HG03439 (cell line): ENCODE results near the gene NPHS1.

ENCODE experiments used
- ATAC-seq: cut with Tn5 transposase; IDR thresholded peaks from one replicate; pipeline ENCODE4 v1.9.1; 2021; ENCODE audit warnings: mild to moderate bottlenecking, moderate library complexity; ENCODE audit not compliant: unreplicated experiment

NPHS1 gene

DNA sequence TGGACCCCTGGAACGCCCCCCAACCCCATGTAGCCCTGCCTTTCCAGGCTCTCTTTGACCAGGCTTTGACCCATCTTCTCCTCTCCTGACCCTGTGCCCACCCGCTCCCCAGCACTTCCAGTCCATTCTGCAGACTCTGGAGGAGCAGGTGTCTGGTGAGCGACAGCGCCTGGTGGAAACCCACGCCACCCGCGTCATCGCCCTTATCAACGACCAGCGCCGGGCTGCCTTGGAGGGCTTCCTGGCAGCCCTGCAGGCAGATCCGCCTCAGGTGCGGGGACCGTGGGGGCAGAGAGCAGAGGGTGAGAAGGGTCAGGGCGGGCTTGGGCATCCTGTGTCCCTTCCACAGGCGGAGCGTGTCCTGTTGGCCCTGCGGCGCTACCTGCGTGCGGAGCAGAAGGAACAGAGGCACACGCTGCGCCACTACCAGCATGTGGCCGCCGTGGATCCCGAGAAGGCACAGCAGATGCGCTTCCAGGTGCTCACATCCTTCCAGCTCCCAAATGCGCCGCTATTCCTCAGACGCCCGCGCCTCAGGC is 22.2 kb upstream of the NPHS1 start:
- ATAC-seq = no peak

DNA sequence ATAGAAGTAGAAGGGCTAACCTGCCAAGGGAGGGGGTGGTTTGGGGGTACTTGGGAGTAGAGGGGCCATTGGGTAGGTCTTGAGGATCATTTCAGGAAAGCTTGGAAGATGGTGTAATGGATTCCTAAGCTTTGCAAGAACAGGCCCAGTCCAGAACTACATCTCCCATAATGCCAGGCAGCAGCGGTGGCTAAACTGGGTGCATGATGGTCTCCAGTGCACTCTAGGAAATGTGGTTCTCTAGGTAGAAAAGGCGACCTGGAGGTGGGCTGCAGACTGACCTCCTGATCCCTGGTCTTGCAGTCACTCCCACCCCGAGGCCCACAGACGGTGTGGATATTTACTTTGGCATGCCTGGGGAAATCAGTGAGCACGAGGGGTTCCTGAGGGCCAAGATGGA is 19.9 kb upstream of the NPHS1 start:
- no peak for ATAC-seq

DNA sequence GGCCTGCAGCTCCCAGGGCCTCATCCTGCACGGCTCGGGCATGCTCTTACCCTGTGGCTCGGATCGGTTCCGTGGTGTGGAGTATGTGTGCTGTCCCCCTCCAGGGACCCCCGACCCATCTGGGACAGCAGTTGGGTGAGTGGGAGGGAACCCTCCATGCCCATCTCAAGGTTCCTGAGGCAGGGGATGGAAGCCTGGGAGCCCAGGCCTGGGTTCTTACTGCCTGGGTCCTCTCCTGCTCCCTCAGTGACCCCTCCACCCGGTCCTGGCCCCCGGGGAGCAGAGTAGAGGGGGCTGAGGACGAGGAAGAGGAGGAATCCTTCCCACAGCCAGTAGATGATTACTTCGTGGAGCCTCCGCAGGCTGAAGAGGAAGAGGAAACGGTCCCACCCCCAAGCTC is 19.3 kb upstream of the NPHS1 start:
- no peak for ATAC-seq

- ATAC-seq = no peak
These were observed 18.5 kb upstream of the NPHS1 start for GRCh38 chr19:35870798-35871197.

DNA sequence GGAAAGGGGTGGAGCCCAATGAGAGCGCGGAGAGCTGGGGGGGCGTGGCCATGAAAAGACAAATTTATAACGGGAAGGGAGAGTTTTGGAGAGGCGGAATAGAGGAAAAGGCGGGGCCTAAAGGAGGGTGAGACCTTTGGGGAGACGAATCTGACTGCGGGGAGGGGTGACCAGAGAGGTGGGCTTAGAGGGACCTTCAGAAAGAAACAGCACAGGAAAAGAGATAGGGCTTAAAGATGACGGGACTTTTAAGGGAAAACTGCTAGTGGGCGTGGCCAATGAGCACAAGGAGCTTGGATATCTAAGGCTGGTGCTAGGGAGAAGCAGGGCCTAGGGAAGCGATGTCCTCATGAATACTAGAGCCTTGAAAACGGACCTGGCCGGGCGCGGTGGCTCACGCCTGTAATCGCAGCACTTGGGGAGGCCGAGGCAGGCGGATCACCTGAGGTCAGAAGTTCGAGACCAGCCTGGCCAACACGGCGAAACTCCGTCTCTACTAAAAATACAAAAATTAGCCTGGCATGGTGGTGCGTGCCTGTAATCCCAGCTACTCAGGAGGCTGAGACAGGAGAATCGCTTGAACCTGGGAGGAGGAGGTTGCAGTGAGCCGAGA is 17.9 kb upstream of the NPHS1 start:
- ATAC-seq = peak; percentile 23

GRCh38 chr19:35869327-35870123 is 17.2 kb upstream of the NPHS1 start:
- ATAC-seq = peak; percentile 65

DNA sequence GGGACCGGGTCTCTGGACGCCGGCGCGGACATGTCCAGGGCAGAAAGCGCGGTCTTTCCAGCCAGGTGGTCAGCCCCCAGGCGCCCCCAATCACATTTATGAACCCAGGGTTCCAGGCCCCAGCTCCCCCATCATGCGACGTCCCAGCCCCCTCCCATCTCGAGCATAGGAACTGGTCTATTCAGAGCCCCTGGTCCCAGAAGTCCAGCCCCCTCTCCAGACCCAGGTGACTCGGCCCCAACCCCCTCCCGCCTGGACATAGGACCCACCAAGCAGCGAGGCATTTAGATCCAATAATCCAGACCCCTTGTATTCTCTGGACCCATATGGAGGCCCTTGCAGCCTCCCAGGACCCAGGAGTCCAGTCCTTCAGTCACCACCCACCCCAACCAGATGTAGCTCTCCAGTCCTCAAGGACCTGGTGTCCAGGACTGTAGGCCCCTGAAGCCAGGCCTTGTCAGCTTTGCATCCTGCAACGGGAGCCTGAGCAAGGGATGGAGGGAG is 16.6 kb upstream of the NPHS1 start:
- ATAC-seq = no peak

DNA sequence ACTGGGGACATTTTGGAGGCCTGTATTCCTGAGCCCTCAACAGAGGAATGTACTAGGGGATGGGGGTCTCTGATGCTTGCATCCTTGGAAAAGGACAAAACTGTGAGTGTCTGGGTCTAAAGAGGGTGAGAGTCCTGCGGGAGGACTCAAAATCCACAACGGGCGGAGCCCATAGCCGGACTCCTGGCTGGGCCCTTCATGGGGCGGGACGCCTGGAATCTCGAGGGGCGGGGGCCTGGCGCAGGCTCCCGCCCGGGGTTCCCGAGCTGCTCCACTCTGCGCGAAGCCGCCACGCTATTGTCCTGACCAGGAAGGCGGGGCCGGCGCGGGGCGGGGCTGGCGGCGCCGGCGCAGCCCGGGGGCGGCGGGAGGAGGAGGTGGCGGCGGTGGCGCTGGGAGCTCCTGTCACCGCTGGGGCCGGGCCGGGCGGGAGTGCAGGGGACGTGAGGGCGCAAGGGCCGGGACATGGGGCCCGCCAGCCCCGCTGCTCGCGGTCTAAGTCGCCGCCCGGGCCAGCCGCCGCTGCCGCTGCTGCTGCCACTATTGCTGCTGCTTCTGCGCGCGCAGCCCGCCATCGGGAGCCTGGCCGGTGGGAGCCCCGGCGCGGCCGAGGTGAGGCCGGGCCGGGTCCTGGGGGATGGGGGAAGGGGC is 16.0 kb upstream of the NPHS1 start, which contains the start of gene APLP1:
APLP1 (plus strand) TSS at position 403 of the 651 bp plus-strand sequence; CDS start at position 466, 63 bp downstream.
- ATAC-seq = peak; percentile 42

DNA sequence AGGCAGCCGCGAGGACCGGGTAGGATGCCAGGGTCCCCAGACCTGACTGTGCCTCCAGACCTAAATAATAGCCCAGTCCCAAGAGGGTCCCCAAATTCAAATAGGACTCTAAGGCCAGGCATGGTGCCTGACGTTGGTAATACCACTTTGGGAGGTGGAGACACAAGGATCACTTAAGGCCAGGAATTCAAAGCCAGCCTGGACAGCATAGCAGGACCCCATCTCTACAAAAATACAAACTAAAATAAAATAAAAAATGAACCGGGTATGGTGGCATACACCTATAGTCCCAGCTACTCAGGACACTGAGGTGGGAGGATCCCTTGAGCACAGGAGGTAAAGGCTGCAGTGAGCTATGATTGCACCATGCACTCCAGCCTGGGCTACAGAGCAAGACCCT is 10.7 kb upstream of the NPHS1 start:
- ATAC-seq = no peak

GRCh38 chr19:35862528-35862927 is 10.2 kb upstream of the NPHS1 start:
- no peak for ATAC-seq

DNA sequence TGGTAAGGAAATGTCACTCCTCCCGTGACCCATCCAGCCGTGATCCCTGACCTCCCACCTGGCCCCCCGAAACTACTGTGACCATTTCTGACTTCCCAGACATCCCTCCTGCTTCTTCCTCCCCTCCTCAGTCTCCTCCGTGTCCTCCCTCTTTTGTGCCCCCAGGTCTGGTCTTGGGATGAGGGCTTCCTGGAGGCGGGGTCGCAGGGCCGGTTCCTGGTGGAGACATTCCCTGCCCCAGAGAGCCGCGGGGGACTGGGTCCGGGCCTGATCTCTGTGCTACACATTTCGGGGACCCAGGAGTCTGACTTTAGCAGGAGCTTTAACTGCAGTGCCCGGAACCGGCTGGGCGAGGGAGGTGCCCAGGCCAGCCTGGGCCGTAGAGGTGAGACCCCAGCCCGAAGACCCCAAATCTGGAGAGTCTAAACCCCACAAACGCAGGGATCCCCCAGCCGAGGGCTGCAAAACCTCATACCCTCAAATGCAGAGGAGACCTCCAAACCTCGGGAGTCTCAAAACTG is 9.4 kb upstream of the NPHS1 start:
- no peak for ATAC-seq

GRCh38 chr19:35860818-35861639 is 8.7 kb upstream of the NPHS1 start:
- no peak for ATAC-seq

DNA sequence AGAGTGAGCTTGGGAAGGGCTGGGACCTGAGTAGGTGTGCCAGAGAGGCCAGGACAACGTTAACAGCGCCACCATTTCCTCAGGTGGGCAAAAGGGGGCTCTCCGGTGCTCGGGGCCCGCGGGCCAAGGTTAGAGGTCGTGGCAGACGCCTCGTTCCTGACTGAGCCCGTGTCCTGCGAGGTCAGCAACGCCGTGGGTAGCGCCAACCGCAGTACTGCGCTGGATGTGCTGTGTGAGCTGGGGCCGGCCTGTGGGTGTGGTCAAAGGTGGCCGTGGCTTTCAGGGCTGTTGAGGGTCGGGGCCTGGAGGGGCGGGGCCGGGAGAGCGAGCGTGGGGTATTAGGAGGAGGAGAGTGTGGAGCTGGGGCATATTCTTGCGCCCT is 8.1 kb upstream of the NPHS1 start:
- ATAC-seq = no peak

- no peak for ATAC-seq
These were observed 7.1 kb upstream of the NPHS1 start for GRCh38 chr19:35859414-35859813.

DNA sequence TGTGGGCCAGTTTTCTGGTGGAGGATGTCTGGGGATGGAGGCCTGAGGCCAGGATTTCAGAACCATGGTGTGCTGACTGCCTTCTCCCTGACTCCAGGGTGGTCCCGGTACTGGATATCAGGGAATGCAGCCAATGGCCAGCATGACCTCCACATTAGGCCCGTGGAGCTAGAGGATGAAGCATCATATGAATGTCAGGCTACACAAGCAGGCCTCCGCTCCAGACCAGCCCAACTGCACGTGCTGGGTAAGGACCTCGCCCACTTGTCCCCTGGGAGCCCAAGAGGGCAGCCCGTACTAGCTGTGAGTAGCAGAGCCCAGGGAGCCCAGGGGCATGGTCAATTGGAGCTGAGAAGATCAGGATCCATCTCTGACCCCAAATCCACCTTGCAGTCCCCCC is 6.0 kb upstream of the NPHS1 start:
- ATAC-seq = no peak

DNA sequence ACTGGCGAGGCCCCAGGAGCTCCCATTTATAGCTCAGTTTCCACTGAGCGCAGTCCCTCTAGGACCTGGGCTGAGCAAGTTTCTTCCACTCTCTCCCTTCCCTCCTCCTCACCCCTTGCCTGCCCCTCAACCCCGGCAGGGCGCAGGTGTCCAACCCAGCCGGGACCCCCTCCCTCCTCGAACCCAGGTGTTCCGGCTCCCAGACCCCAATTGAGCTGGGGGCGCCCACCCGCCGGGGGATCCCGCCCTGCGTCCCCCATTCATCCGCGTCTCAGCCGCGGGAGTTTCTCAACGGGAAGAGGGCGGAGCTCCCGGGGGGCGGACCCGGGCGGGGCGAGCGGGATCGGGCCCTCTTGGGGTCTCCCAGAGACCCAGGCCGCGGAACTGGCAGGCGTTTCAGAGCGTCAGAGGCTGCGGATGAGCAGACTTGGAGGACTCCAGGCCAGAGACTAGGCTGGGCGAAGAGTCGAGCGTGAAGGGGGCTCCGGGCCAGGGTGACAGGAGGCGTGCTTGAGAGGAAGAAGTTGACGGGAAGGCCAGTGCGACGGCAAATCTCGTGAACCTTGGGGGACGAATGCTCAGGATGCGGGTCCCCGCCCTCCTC is 4.3 kb upstream of the NPHS1 start, which contains the start of gene KIRREL2:
KIRREL2 (plus strand) TSS at position 366 of the 604 bp plus-strand sequence; CDS start at position 575, 209 bp downstream.
- ATAC-seq = no peak

- ATAC-seq = no peak
These were observed 893 bp upstream of the NPHS1 start for GRCh38 chr19:35853038-35853756.

DNA sequence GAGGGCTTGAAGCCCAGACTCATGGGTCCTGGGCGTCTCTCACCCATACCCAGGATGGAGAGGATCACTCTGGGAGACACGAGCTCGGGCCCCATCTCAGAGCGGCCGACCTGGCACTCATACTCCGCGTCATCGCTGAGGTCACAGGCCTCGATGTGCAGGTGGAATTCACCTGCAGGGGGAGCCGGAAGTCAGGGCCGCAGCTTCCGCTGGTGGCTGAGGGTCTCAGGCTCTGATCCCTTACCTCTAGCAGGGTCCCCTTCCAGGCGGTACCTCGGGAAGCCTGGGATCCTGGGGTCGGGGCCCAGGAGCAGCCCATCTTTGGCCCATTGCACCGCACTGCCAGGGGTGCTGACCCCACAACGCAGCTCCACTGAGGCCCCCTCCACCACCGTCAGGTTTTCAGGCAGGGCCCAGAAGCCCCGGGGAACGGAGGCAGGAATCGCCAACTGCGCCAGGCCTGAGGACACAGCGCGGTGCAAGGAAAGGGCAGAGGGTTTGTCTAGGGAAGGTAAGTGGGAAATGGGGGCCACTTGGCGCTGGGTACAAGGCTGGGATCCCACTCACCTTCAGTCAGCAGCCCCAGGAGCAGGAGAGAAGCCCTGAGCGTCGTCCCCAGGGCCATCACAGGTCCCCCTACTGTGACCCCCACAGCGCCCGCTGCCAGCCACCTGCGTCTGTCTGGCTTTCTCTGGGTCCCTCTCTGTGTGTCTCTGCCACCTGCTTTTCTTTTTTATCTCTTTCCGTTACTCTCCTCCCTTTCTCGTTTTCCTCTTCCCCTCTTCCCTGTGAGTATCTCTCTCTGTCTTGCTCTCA is 883 bp downstream of the NPHS1 start:
- no peak for ATAC-seq
